Ureter (tissue), 1 donor: Measurements from ENCODE around the gene EI24. TPM values are rescaled to one million over a fixed set of nuclear protein-coding genes. Genes with fewer than 3 reads are reported as not detected.

Experiments used
- DNase-seq: peaks from one replicate; pipeline ENCODE4 v3.0.0-alpha.2; 2020; ENCODE audit warnings: low spot score
- total RNA-seq: library from RNA; stranded (reverse); gene quantifications from one replicate; pipeline ENCODE4 v1.2.4, GENCODE V29; 2023
- donor health status: DM: yes; HTN: yes; CAD: no.

EI24 gene
- total RNA-seq, 1 donor from 2014 or later = 108 TPM

DNA sequence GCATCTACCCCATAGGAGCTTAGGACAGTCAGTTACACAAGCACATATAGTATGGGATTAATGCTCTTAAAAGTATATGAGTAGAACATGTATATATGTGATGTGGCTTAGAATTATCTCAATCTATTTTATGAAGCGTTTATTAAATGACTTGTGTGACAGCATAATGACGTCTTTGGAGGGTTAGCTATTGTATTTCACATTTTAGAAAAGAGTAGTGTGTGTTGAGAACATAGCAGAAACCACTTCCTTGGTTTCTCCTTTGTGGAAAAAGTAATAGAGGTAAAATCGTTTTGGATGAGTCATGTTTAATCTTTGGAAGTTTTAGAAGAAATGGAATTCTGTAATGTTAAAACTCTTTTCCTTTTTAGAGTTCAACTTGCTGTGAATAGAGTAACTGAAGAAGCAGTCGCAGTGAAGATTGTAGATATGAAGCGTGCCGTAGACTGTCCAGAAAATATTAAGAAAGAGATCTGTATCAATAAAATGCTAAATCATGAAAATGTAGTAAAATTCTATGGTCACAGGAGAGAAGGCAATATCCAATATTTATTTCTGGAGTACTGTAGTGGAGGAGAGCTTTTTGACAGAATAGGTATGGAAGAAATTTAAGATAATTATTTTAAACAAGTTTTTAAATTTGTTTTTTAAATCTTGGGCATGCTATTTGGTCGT is 58.1 kb downstream of the EI24 start:
- no peak for DNase-seq

Other genes with a start within 250 kb of the EI24 start
- gene FEZ1, start 73.2 kb upstream of the EI24 start, total RNA-seq = 33.7 TPM
- gene STT3A, start 23.4 kb downstream of the EI24 start, total RNA-seq = 138 TPM
- 2.8 TPM for gene CHEK1, start 55.7 kb downstream of the EI24 start, total RNA-seq
- not detected for gene ACRV1, start 111.4 kb downstream of the EI24 start, total RNA-seq
- not detected for gene PATE1, start 176.8 kb downstream of the EI24 start, total RNA-seq
- gene PATE2, start 209.4 kb downstream of the EI24 start, total RNA-seq = 0.23 TPM
- gene PATE3, start 218.7 kb downstream of the EI24 start, total RNA-seq = not detected